Gastroesophageal sphincter (tissue), 4 donors: Measurements from ENCODE around the gene C2orf78. TPM values are rescaled to one million over a fixed set of nuclear protein-coding genes. Genes with fewer than 3 reads are reported as not detected.
"Not testable (repeated sequence)": the region's sequence is repeated elsewhere in the genome, so short reads cannot be mapped to it uniquely, and the experiment has no call there.

Experiments used
- ATAC-seq: fragments of 150-250 bp; one replicate; pipeline ENCODE4 v1.9.1; 2016; ENCODE audit warnings: mild to moderate bottlenecking, moderate library complexity
- H3K27ac ChIP-seq, 4 donors: fragments of 200-600 bp; sonication (generic) in 3 of 4; 1 replicate in 3 of 4; 2 replicates in 1 of 4; pipeline ENCODE4 v1.5.1; 2016 to 2019
- H3K27me3 ChIP-seq: fragments of 200-600 bp; sonication (generic); one replicate; pipeline ENCODE4 v1.5.1; 2019
- H3K36me3 ChIP-seq, 2 donors: fragments of 200-600 bp; sonication (generic); one replicate each; pipeline ENCODE4 v1.5.1; 2019; ENCODE audit warnings: control low read depth in 1 of 2
- H3K4me1 ChIP-seq, 3 donors: fragments of 200-600 bp; sonication (generic); 1 replicate in 2 of 3; 2 replicates in 1 of 3; pipeline ENCODE4 v1.5.1; 2016 to 2019; ENCODE audit warnings: control low read depth in 2 of 3
- H3K4me3 ChIP-seq, 2 donors: fragments of 200-600 bp; sonication (generic); one replicate each; pipeline ENCODE4 v1.5.1; 2019; ENCODE audit warnings: mild to moderate bottlenecking in 1 of 2, moderate library complexity in 1 of 2
- H3K9me3 ChIP-seq, 3 donors: fragments of 200-600 bp; sonication (generic); one replicate each; pipeline ENCODE4 v1.5.1; 2017 to 2019; ENCODE audit warnings: control low read depth in 2 of 3
- CTCF ChIP-seq, 4 experiments: fragments of 200-600 bp in 2 of 4; fragments of 450-650 bp in 2 of 4; sonication (generic) in 1 of 4; IDR thresholded peaks; one replicate each; pipeline ENCODE4 v1.5.1; 2017 to 2019; ENCODE audit warnings: antibody characterized with exemption in 4 of 4, mild to moderate bottlenecking in 2 of 4, moderate library complexity in 2 of 4
- EP300 ChIP-seq: sonication (generic); formaldehyde crosslinking; IDR thresholded peaks from one replicate; pipeline ENCODE4 v1.6.1; 2017; ENCODE audit warnings: antibody characterized with exemption, mild to moderate bottlenecking
- POLR2A ChIP-seq, 2 donors: fragments of 450-650 bp; IDR thresholded peaks; one replicate each; pipeline ENCODE4 v1.6.1; 2017; ENCODE audit warnings: antibody characterized with exemption in 2 of 2, mild to moderate bottlenecking in 2 of 2, moderate library complexity in 1 of 2
- POLR2AphosphoS5 ChIP-seq: sonication (generic); formaldehyde crosslinking; IDR thresholded peaks from one replicate; pipeline ENCODE4 v1.6.1; 2017; ENCODE audit warnings: antibody characterized with exemption
- WGBS, 2 donors: methylation state at CpG; one replicate each; pipeline ENCODE4 v1.1.5; 2018; ENCODE audit warnings: low coverage in 1 of 2; 5-methylcytosine and 5-hydroxymethylcytosine counted together
- total RNA-seq, 4 donors: library from RNA; depleted of rRNA; stranded (reverse); fragments of >200 nt; gene quantifications; one replicate each; pipeline ENCODE4 v1.1.0, GENCODE V29; 2016

C2orf78 gene
- total RNA-seq, 4 donors from 2014 or later, result not detected

GRCh38 chr2:73770725-73771124 lies 13.3 kb upstream of the C2orf78 start:
- no peak for ATAC-seq
- Histone ChIP-seq H3K4me1 (no peaks in the 10 kb centered on the region), H3K36me3 (peaks cover 4 to 98% of the 10 kb centered on the region in 2 donors), H3K27ac (no peak overlapping the region), H3K4me3 (no peak overlapping the region), H3K9me3 (no peaks in the 10 kb centered on the region), H3K27me3 (no peaks in the 10 kb centered on the region)
- TF ChIP-seq CTCF (IDR thresholded peaks at IDR 0.05) (no peak), POLR2AphosphoS5 (no peak), EP300 (no peak), POLR2A (IDR thresholded peaks at IDR 0.05) (no peak)
- 85 to 100% methylated on average over 2 to 3 of the region's 3 CpGs for WGBS, 2 donors

- Histone ChIP-seq H3K27me3 (no peaks in the 10 kb centered on the region), H3K9me3 (no peaks in the 10 kb centered on the region), H3K4me3 (no peak overlapping the region), H3K4me1 (peaks cover 0 to 11% (median 0%) of the 10 kb centered on the region in 3 donors), H3K36me3 (peaks cover 4 to 99% of the 10 kb centered on the region in 2 donors), H3K27ac (no peak overlapping the region)
- TF ChIP-seq EP300 (no peak), CTCF (IDR thresholded peaks at IDR 0.05) (no peak), POLR2AphosphoS5 (no peak), POLR2A (IDR thresholded peaks at IDR 0.05) (no peak)
- no peak for ATAC-seq
Observed at GRCh38 chr2:73772819-73773218, 11.2 kb upstream of the C2orf78 start.

GRCh38 chr2:73776381-73776780 lies 7.6 kb upstream of the C2orf78 start:
- Histone ChIP-seq H3K27me3 (no peaks in the 10 kb centered on the region), H3K4me3 (no peak overlapping the region), H3K9me3 (no peaks in the 10 kb centered on the region), H3K36me3 (peaks cover 4 to 66% of the 10 kb centered on the region in 2 donors), H3K27ac (no peak overlapping the region), H3K4me1 (peaks cover 3 to 33% (median 8%) of the 10 kb centered on the region in 3 donors)
- no peak for ATAC-seq
- 84 to 94% methylated on average over 2 of the region's 4 CpGs for WGBS, 2 donors
- no peak for TF ChIP-seq CTCF (IDR thresholded peaks at IDR 0.05)
- TF ChIP-seq EP300, result no peak
- TF ChIP-seq POLR2A (IDR thresholded peaks at IDR 0.05), result no peak
- TF ChIP-seq POLR2AphosphoS5, result no peak

- Histone ChIP-seq H3K27ac (no peak overlapping the region), H3K4me3 (no peak overlapping the region), H3K9me3 (no peaks in the 10 kb centered on the region), H3K27me3 (no peaks in the 10 kb centered on the region), H3K4me1 (peaks cover 3 to 33% (median 8%) of the 10 kb centered on the region in 3 donors), H3K36me3 (peaks cover 4 to 60% of the 10 kb centered on the region in 2 donors)
- 84 to 85% methylated on average over 4 to 7 of the region's 8 CpGs for WGBS, 2 donors
- no peak for ATAC-seq
- TF ChIP-seq POLR2AphosphoS5 (no peak), EP300 (no peak), POLR2A (IDR thresholded peaks at IDR 0.05) (no peak), CTCF (IDR thresholded peaks at IDR 0.05) (no peak)
Observed at GRCh38 chr2:73776869-73777519, 7.0 kb upstream of the C2orf78 start.

GRCh38 chr2:73778867-73779466 lies 5.0 kb upstream of the C2orf78 start:
- H3K4me1 ChIP-seq, result peaks cover 3 to 33% (median 8%) of the 10 kb centered on the region in 3 donors
- H3K36me3 ChIP-seq, result peaks cover 0 to 41% of the 10 kb centered on the region in 2 donors
- H3K27me3 ChIP-seq, H3K9me3 ChIP-seq, ATAC-seq: not testable (repeated sequence)
- peak overlapping the region; percentile 84 to 99 for H3K4me3 ChIP-seq
- peak overlapping the region in 3 of 4 donors; percentile 85 to 90 (median 88) for H3K27ac ChIP-seq
- WGBS, 2 donors, result 69 to 73% methylated on average over 12 to 15 of the region's 18 CpGs
